ENCODE measurements around the gene OR8B12. TPM values are rescaled to one million over a fixed set of nuclear protein-coding genes. Genes with fewer than 3 reads are reported as not detected.

Gene OR8B12
- total RNA-seq, 1 experiment from 2014 or later = not detected

GRCh38 chr11:124582565-124582964 lies 39.1 kb upstream of the OR8B12 start:
- no peaks in the 10 kb centered on the region for H3K9me3 ChIP-seq
- no peak for DNase-seq
- H3K36me3 ChIP-seq (ENCODE audit: control insufficient read depth, insufficient read depth, low read length) = no peaks in the 10 kb centered on the region
- Mint-ChIP-seq H3K4me3 (ENCODE audit: unreplicated experiment) (no peak overlapping the region), H3K27ac (ENCODE audit: unreplicated experiment) (no peak overlapping the region), H3K9me3 (ENCODE audit: unreplicated experiment) (no peaks in the 10 kb centered on the region), H3K36me3 (ENCODE audit: insufficient read depth, unreplicated experiment) (no peaks in the 10 kb centered on the region), H3K27me3 (ENCODE audit: insufficient read depth, unreplicated experiment) (peaks cover 22% of the 10 kb centered on the region), H3K4me1 (ENCODE audit: low read depth, unreplicated experiment) (no peaks in the 10 kb centered on the region)
- H3K4me1 ChIP-seq = no peaks in the 10 kb centered on the region
- BruUV-seq (replicated peaks) = no TSS peak
- peaks cover 2% of the 10 kb centered on the region for H3K27me3 ChIP-seq (replicated peaks; ENCODE audit: control insufficient read depth, insufficient read depth, low read length)
- CTCF ChIA-PET = interaction anchor here (0.7 kb wide), 1 partner anchor 284 kb away, joined by 3 read pairs; no protein-coding TSS in a partner anchor
- H3K4me3 ChIP-seq (ENCODE audit: low read depth, low read length) = no peak overlapping the region
- POLR2A ChIA-PET = no interaction called here
- intact Hi-C loops (cut with micrococcal nuclease; ENCODE audit: unreplicated experiment) = no loop called here
- no peak for TF ChIP-seq CTCF (IDR thresholded peaks at IDR 0.05; ENCODE audit: insufficient read depth in 1 of 2, low read depth in 1 of 2, low read length in 1 of 2, severe bottlenecking in 1 of 2, unreplicated experiment in 1 of 2)

DNA sequence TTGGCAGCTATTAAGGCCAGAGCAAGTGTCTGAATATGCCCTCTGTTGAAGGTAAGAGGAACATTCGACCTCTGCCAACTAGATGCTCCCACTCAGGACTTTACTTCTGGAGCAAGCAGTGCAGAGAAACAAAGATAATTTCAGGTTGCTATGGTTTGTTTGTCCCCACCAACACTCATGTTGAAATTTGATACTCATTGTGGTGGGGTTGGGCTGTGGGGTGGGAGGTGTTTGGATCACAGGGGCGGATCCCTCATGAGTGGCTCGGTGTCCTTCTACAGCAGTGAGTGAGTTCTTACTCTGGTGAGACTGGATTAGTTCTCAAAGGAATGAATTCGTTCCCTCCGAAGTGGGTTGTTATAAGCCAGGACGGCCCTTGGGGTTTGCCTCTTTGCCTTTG lies 38.4 kb upstream of the OR8B12 start:
- no peaks in the 10 kb centered on the region for H3K36me3 Mint-ChIP-seq (ENCODE audit: insufficient read depth, unreplicated experiment)
- no TSS peak for BruUV-seq (replicated peaks)
- CTCF ChIA-PET = no interaction called here
- intact Hi-C loops (cut with micrococcal nuclease; ENCODE audit: unreplicated experiment) = no loop called here
- no peaks in the 10 kb centered on the region for H3K36me3 ChIP-seq (ENCODE audit: control insufficient read depth, insufficient read depth, low read length)
- H3K4me1 ChIP-seq = no peaks in the 10 kb centered on the region
- no peaks in the 10 kb centered on the region for H3K4me1 Mint-ChIP-seq (ENCODE audit: low read depth, unreplicated experiment)
- H3K27me3 ChIP-seq (replicated peaks; ENCODE audit: control insufficient read depth, insufficient read depth, low read length) = peaks cover 2% of the 10 kb centered on the region
- H3K27ac Mint-ChIP-seq (ENCODE audit: unreplicated experiment) = no peak overlapping the region
- H3K4me3 ChIP-seq (ENCODE audit: low read depth, low read length) = no peak overlapping the region
- no peak overlapping the region for H3K4me3 Mint-ChIP-seq (ENCODE audit: unreplicated experiment)
- no peaks in the 10 kb centered on the region for H3K9me3 ChIP-seq
- peaks cover 16% of the 10 kb centered on the region for H3K27me3 Mint-ChIP-seq (ENCODE audit: insufficient read depth, unreplicated experiment)
- no peak for DNase-seq
- no peak for TF ChIP-seq CTCF (IDR thresholded peaks at IDR 0.05; ENCODE audit: insufficient read depth in 1 of 2, low read depth in 1 of 2, low read length in 1 of 2, severe bottlenecking in 1 of 2, unreplicated experiment in 1 of 2)
- no peaks in the 10 kb centered on the region for H3K9me3 Mint-ChIP-seq (ENCODE audit: unreplicated experiment)
- POLR2A ChIA-PET = no interaction called here

DNA sequence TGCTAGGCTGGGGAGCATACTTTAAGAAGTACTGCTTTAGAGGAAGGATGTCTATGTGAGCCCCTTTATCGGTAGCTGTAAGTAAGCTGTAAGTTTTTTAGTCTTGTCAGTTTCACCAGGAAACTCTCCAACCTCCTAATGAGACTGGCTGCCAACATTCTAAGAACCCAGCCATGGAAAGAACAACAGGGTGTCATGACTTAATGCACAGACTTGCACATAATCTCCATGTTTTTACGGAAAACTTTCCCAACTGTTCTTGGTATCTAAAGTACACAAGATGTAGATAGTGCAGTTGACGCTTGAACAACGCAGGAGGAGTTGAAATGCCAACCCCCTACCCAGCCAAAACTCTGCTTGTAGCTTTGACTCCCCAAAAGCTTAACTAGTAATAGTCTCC lies 35.3 kb upstream of the OR8B12 start:
- ChIA-PET POLR2A (no interaction called here), CTCF (no interaction called here)
- Histone ChIP-seq H3K27me3 (replicated peaks; ENCODE audit: control insufficient read depth, insufficient read depth, low read length) (peaks cover 2% of the 10 kb centered on the region; the same call in 1 of the 2 replicates), H3K4me3 (ENCODE audit: low read depth, low read length) (no peak overlapping the region), H3K9me3 (no peaks in the 10 kb centered on the region), H3K36me3 (ENCODE audit: control insufficient read depth, insufficient read depth, low read length) (no peaks in the 10 kb centered on the region), H3K4me1 (no peaks in the 10 kb centered on the region)
- no peak for TF ChIP-seq CTCF (IDR thresholded peaks at IDR 0.05; ENCODE audit: insufficient read depth in 1 of 2, low read depth in 1 of 2, low read length in 1 of 2, severe bottlenecking in 1 of 2, unreplicated experiment in 1 of 2)
- no peak overlapping the region for H3K4me3 Mint-ChIP-seq (ENCODE audit: unreplicated experiment)
- intact Hi-C loops (cut with micrococcal nuclease; ENCODE audit: unreplicated experiment) = no loop called here
- no peaks in the 10 kb centered on the region for H3K9me3 Mint-ChIP-seq (ENCODE audit: unreplicated experiment)
- no peak for DNase-seq
- H3K27ac Mint-ChIP-seq (ENCODE audit: unreplicated experiment) = no peak overlapping the region
- BruUV-seq (replicated peaks) = no TSS peak
- H3K36me3 Mint-ChIP-seq (ENCODE audit: insufficient read depth, unreplicated experiment) = no peaks in the 10 kb centered on the region
- H3K4me1 Mint-ChIP-seq (ENCODE audit: low read depth, unreplicated experiment) = no peaks in the 10 kb centered on the region
- H3K27me3 Mint-ChIP-seq (ENCODE audit: insufficient read depth, unreplicated experiment) = peaks cover 10% of the 10 kb centered on the region

Data from Caco-2 (cell line).